ENCODE measurements around the gene CHD3.

Gene CHD3

DNA sequence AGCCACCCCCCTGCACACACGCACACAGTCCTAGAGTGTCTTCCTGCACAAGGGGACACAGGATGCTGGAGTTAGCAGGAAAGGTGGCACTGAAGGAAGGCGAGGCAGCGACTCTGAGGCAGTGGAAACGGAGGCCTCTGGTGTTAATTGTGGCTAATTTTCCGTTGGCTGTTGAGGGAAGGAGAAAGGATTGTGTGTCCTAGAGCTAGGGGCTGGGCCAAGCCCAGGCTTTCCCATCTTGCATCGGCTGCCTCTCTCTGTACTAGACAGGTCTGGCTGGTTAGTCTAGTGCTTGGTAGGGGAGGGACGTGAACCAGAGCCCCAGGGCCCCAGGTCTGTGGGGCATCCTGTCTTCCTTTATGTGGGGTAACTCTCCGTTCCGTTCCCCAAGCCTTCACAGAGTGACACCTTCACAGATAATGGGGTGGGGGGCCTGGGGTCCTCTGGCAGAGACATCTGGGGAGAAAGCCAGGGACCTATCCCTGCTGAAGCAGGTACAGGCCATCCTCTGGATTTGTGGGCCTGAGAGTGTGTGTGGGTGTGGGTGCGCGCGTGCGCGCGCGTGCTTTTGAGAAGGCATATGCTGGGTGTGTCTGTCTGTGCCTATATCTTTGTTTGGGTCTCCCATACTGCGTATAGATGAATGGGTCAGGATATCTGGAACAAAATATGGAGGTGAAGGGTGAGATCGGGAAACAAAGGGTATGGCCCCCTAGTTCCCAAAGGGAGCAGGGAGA is at the start of gene CHD3:
Gene CHD3, plus strand, starts transcription at position 606 of the 737 bp plus-strand sequence. CDS start 212 bp downstream, outside the sequence.
- DNase-seq: no peak

- DNase-seq: no peak
These were observed 49.3 kb upstream of the CHD3 start for GRCh38 chr17:7839190-7839875.

- no peak for DNase-seq
These were observed 48.7 kb upstream of the CHD3 start for GRCh38 chr17:7839876-7840261.

DNA sequence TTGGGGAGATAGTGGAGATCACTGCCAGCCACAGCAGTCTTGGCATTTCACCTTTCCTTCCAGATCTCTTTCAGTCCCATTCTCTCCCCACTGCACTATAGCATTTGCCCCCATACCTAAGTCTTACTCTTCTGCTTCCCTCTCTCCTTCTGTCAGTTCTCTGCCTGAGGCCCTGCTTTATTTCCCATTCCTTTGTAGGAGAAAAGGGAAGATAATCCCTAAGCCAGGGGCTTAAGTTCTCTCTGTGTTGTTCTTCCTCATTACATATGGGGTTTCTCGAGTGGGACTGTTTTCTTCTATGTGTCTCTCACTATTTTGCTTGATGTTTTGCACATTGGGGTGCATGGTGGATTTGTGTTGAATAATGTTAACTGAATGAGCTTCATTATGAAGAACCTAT is 48.1 kb upstream of the CHD3 start:
- no peak for DNase-seq

GRCh38 chr17:7840875-7841274 is 47.7 kb upstream of the CHD3 start:
- no peak for DNase-seq

DNA sequence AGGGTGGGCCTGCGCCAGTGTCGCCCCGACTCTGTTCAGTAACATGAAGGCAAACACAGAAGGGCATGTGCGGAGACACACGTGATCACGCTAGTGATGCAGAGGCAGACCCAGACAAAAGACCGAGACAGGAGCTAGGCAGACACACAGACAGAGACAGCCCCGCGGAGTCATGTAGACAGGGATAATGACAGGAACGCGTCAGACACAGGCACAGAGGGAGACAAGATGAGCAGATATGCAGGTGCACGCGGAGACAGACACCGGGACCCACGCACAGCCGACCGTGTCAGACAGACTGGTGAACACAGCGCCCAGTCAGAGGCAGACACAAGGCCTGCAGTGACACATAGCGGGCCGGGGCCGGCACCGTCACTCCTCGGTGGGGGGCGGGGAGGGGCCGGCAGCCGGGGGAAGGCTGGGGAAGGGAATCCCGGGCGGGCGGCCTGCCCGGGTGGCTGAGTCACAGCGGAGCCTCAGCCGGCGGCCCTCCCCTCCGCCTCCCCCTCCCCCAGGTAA is 47.1 kb upstream of the CHD3 start:
- no peak for DNase-seq

- peak; percentile 23 for DNase-seq
These were observed 46.6 kb upstream of the CHD3 start for GRCh38 chr17:7841915-7842379.

DNA sequence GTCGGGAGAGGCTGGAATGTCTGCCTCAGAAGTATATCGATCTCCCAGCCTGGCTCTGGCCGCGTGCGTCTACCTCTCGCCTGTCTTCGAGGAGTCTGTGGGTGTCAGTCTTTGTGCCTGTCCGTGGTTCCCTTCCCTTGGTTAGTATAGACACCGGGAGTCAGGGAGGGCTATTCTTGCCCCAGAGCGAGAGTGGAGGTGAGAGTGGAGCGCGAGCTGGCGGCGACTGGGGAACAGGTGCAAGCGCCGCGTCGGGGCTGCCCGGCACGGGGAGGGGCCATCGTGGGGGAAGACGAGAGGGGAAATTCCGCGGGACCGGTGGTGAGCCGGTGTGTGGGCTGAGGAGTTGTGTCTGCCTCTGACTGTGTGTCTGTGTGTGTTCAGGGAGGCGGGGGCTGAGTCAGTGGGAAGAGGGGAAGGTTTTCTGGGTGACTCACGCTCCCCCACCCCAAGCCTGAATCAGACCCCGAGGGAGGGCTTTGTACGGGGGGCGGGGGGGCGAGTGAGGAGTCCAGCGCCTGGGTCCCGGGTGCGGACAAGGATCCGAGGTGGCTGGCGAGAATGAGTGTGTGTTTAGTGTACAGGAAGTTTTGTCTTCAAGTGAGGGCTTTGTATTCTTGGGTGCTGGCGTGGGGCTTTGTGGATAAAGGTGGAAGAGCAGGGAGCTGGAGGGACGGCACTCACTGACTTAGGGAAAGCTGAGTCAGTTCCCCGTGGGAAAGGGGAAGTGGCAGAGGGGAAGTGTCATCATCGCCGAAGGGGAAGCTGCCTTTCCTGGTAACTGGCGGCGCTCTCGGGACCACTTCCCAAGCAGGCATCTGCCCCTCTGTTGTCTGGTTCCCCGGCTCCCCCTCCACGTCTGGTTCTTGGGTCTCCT is 46.0 kb upstream of the CHD3 start:
- no peak for DNase-seq

DNA sequence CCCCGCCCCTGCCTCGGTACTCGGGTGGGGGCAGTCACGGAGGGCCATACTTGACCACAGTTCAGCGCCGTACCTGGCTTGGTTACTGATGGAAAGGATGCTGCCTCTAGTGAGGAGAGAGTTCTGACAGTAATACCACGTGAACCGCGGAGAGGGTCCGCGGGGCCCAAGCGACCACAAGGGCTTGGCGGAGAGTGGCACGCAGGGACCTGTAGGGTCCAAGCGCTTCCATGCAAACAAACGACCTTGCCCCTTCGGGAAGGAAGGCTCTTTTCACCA is 45.4 kb upstream of the CHD3 start:
- DNase-seq: no peak

GRCh38 chr17:7843536-7844291 is 44.9 kb upstream of the CHD3 start:
- DNase-seq: peak; percentile 43

DNA sequence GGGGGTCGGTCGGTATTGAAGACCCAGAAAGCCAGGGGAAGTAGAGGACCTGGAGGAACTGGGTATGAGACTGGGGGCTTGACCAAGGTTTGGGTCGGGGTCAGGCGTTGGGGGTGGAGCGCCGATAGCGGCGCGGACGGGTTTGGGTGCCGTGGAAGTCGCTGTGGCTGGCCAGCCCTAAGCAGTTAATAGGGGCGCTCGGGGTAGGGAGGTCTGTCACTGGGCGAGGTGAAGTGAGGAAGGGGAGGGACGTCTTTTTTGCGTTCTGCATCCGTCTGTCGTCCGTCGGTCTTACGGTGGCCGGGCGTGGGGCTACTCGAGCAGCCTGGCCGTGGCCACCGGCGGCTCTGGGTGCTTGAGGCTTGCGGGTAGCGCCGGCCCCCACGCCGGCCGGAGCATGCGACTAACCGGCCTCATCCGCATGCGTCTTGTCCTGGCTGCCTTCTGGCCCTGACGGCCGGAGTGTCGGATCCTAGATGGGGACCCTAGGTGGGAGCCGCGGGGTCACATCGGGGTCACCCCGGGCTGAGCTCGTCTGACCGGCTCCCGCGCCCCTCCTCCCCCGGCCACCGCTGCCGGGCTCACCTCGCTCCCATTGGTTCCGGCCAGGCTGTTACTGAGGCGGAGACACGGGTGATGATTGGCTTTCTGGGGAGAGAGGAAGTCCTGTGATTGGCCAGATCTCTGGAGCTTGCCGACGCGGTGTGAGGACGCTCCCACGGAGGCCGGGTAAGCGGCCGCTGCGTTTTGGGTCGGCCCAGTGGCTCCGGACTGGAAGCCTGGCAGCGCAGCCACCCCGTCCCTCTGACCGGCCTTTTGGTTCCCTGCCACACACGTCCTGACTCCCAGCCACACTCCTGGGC is 44.1 kb upstream of the CHD3 start:
- DNase-seq: peak; percentile 43

GRCh38 chr17:7845359-7846062 is 43.1 kb upstream of the CHD3 start:
- no peak for DNase-seq

GRCh38 chr17:7846063-7846735 is 42.4 kb upstream of the CHD3 start:
- no peak for DNase-seq

GRCh38 chr17:7846765-7847661 is 41.6 kb upstream of the CHD3 start:
- DNase-seq: no peak

- no peak for DNase-seq
These were observed 40.4 kb upstream of the CHD3 start for GRCh38 chr17:7848131-7848579.

DNA sequence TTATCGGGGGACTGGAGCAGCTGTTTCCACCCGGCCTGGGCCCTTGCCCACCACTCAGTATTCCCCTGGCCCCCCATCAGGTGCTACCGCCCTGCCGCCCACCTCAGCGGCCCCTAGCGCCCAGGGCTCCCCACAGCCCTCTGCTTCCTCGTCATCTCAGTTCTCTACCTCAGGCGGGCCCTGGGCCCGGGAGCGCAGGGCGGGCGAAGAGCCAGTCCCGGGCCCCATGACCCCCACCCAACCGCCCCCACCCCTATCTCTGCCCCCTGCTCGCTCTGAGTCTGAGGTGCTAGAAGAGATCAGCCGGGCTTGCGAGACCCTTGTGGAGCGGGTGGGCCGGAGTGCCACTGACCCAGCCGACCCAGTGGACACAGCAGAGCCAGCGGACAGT is 39.9 kb upstream of the CHD3 start:
- DNase-seq: no peak

DNA sequence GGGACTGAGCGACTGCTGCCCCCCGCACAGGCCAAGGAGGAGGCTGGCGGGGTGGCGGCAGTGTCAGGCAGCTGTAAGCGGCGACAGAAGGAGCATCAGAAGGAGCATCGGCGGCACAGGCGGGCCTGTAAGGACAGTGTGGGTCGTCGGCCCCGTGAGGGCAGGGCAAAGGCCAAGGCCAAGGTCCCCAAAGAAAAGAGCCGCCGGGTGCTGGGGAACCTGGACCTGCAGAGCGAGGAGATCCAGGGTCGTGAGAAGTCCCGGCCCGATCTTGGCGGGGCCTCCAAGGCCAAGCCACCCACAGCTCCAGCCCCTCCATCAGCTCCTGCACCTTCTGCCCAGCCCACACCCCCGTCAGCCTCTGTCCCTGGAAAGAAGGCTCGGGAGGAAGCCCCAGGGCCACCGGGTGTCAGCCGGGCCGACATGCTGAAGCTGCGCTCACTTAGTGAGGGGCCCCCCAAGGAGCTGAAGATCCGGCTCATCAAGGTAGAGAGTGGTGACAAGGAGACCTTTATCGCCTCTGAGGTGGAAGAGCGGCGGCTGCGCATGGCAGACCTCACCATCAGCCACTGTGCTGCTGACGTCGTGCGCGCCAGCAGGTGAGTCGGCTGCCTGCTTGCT is 39.3 kb upstream of the CHD3 start:
- DNase-seq: no peak

DNA sequence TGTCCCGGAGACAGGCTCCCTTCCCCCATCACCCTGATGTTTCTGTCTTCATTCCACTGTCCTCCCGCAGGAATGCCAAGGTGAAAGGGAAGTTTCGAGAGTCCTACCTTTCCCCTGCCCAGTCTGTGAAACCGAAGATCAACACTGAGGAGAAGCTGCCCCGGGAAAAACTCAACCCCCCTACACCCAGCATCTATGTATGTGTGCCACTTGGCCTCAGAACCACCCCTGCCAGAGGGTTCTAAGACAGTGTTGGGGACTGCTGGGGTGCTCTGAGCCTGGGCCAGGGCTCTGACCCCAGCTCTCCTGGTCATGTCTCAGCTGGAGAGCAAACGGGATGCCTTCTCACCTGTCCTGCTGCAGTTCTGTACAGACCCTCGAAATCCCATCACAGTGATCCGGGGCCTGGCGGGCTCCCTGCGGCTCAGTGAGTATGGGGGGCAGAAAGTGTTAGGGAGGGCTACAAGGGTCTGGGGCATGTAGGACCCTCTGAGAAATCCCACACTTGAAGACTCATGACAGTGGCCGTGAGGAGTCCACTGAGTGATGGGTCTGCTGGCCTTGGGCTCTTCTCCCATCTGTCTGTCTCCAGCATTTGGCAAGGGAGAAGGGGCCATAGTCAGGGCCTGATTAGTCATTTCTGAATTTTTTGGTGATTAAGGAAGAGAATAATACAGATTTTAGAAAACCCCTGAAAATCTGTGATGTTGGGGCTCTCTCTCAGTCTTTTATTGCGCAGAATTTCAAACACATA is 38.7 kb upstream of the CHD3 start:
- DNase-seq: no peak
